Stimulated activated CD8-positive, alpha-beta memory T cell treated with anti-CD3 and anti-CD28 coated beads, Interleukin-7, amount 100 ng/mL, for 1 hour (primary cell): ENCODE data around the gene IFT122.
A peak's percentile ranks its signal among the peaks of the same experiment; 100 is the strongest.

Experiments
- DNase-seq, 2 donors: peaks; one replicate each; pipeline ENCODE4 v3.0.0-alpha.2; 2020; ENCODE audit warnings: low read depth in 2 of 2

Gene IFT122

DNA sequence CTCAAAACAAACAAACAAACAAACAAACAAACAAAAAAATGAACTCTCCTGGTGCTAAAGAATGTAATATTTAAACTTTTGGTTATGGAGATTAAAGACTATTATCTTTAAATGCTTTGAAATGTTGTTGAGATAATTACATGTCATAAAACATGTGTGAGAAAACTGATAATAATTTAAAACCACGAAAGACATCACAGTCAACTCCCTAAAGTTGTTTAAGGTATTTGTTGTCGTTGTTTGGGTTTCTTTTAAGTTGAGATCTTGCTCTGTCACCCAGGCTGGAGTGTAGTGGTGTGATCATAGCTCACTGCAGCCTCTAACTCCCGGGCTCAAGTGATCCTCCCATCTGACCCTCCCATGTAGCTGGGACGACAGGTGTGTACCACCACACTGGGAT lies 23.6 kb upstream of the IFT122 start:
- DNase-seq: no peak

GRCh38 chr3:129417326-129417725 lies 22.7 kb upstream of the IFT122 start:
- no peak for DNase-seq

- DNase-seq: no peak
These were observed 21.7 kb upstream of the IFT122 start for GRCh38 chr3:129418041-129418973.

DNA sequence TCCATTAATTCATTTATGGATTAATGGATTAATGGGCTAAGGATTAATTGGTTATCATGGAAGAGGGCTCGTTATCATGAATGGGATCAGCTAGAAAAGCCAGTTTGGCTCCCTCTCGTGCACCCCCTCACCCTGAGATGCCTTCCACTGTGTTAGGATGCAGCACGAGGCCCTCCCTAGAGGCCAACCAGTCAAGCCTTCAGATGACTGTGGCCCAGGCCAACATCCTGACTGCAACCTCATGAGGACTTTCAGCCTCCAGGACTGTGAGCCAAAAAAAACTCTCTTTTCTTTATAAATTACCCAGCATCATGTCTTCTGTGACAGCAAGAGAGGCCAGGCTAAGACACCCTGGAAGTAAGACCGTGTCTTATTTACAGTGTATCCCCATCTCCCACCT lies 20.5 kb upstream of the IFT122 start:
- DNase-seq: no peak

GRCh38 chr3:129421236-129421883 lies 18.7 kb upstream of the IFT122 start:
- DNase-seq: no peak

- no peak for DNase-seq
These were observed 17.9 kb upstream of the IFT122 start for GRCh38 chr3:129421988-129422745.

DNA sequence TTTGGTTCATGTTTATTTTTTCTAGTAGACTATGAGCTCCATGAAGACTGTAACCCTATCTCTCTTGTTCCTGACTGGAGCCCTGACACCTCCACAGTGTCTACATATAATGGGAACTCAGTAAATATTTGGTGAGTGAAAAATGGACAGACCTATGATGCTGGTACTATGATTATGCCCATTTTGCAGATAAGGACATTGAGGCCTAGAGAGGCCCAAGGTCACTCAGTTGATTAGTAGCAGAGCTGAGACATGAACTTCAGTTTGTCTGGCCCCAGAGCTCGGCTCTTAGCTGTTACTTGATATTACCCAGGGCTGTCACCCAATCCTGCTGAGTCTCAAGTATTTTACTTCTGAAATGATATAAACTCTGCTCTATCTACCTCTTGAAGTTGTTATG lies 17.1 kb upstream of the IFT122 start:
- no peak for DNase-seq

GRCh38 chr3:129424185-129424841 lies 15.7 kb upstream of the IFT122 start:
- no peak for DNase-seq

- no peak for DNase-seq
These were observed 14.8 kb upstream of the IFT122 start for GRCh38 chr3:129425213-129425612.

DNA sequence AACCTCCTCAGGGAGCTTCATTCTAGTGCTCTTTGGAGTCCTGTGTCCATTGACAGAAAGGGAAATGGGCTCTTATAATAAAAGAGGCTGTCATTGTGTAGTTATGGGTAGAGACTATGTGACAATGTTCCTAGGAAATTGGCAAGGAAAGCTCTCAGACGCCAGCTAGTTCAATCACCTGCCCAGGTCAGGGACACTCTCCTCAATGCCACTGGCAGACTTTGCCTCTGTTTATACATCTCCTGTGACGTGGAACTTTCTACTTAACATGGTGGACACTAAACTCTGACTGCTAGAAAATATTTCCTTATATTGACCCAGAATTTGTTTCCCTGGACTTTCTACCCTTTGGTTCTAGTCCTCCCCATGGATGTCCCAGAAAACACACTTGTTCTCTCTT lies 14.4 kb upstream of the IFT122 start:
- no peak for DNase-seq

DNA sequence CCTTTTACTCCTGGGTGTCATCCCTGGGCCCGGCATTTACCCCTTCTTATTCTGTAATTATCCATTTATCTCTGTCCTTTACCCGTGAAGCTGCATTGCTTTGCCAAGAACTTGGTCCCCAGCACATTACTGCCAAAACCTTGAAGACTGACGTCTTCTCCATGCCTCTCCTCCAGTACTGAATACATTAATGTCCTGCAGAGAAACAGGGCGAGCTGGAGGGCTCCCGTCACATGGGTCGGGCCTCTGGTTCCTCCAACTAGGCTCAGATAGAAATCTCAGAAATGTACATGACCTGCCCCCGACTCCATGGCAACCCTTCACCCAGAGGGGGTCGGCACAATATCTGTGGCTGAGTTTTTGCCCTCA lies 12.0 kb upstream of the IFT122 start:
- no peak for DNase-seq

DNA sequence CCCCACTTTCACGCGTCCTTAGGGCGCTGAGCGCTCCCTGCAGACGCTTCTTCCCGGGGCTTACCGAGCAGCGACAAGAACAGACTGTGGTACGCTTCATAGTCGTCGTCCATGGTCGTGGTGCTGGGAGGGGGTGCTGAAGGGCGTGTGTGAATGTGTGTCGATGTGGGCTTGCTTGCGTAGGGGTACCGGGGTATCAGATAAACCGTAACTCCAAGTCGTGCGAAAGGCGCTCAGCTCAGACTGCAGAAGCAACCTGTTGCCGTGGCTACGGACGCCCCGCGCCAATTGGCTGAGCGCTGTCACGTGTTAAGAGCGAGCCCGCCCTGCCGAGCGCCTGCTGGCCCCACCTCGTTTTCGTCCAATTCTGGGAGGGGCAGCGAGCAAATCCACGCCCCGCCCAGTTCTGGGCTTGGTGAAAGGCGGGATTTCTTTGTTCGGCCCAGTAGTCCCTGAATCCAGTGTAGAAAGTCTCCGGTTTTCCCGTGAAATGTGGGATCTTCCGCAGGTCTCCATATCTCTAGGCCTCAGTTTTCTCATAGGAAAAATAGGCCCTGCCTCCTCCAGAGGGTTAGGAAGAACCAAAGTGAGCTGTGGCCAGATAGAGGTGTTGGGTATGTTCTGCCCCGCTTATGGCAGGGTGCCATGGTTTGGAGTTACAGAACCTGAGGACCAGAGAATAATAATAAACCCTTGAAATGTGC lies 11.5 kb upstream of the IFT122 start, which contains the start of gene EFCAB12:
Gene EFCAB12, minus strand, starts transcription at position 261 of the 704 bp plus-strand sequence. Its CDS starts 148 bp downstream, at position 113.
- peak; percentile 75 to 76 for DNase-seq

- DNase-seq: no peak
These were observed 11.0 kb upstream of the IFT122 start for GRCh38 chr3:129429080-129429451.

DNA sequence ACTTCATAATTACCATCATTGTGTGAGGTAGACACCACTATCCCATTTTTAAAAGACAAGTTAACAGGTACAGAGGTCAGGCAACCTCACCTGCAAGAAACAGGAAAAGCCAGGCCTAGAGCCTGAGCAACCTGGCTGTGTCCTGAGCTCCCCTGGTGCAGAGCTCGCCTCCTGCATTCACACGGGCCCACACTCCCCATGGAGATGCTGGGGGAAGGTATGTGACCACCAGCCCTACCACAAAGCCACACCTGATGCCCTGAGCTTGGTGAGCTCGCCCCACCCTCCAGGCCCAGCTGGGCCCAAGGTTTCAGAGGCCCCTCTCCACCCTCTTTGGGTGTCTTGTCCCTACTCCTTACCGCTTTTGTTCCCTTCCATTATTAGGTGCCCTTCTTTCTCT lies 10.4 kb upstream of the IFT122 start:
- DNase-seq: no peak

DNA sequence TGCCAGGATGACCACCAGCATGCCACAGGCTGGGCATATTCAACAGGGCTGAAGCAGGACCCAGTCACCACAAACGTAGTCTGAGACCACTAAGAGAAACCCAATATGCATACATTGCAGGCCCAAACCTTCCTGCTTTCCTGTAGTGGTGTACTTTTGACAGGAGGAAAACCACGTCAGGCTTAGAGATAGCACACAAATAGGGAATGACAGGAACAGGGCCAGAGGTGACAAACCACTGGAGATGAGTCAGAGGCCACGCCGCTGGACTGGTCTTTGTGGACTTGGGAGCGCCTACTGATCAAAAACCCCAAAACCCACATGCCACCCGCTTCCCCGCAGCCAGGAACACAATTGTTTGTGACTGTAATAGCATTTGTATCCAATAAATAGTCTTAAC lies 8.0 kb upstream of the IFT122 start:
- no peak for DNase-seq

GRCh38 chr3:129432671-129433070 lies 7.4 kb upstream of the IFT122 start:
- DNase-seq: no peak

GRCh38 chr3:129433565-129433964 lies 6.5 kb upstream of the IFT122 start:
- no peak for DNase-seq

- DNase-seq: no peak
These were observed 5.9 kb upstream of the IFT122 start for GRCh38 chr3:129434140-129434539.

DNA sequence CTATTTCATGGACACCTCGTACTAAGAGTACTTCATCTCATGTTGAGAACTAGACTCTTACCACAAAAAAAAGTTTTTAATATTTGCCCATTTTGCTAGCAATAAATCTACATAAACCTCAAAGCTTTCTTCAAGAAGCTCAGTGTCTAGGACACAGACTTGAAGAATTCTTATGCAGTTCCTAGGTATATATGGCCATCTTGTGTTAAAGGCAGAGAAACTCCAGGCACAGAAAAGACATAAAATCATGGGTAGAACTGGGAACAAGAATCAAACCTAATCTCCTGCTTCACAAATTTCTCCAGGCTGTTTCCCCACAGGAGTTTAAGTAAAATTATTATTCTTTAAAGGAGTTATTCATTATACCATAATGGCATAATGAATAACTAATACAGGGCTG lies 4.7 kb upstream of the IFT122 start:
- DNase-seq: no peak

DNA sequence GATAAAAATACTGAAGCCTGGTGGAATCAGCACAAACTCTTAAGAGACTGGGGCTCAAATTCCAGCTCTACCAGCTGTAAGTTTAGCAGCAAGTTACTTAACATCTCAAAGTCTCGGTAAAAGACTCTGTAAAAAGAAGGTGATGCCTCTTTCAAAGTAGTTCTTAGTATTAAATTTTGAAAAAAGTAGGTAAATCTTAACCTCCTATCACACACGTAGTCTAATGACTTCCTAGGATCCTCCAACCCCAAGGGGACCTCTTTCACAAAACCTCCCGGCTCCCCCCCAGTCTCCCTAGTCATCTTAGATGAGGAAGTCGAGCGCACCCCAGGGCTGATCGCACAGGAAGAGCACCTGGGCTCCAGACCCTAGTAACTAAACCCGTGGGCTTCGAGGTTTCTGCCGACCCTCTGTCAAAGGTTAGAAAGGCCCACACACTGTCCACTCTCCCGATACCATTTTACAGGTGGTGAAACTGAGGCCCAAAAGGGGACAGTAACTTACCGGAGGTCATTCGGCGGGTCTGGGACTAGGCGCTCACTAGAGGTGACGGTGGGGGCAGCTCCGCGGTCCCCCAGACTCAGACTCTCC lies 703 bp upstream of the IFT122 start:
- peak in 1 of 2 donors; percentile 5 for DNase-seq

DNA sequence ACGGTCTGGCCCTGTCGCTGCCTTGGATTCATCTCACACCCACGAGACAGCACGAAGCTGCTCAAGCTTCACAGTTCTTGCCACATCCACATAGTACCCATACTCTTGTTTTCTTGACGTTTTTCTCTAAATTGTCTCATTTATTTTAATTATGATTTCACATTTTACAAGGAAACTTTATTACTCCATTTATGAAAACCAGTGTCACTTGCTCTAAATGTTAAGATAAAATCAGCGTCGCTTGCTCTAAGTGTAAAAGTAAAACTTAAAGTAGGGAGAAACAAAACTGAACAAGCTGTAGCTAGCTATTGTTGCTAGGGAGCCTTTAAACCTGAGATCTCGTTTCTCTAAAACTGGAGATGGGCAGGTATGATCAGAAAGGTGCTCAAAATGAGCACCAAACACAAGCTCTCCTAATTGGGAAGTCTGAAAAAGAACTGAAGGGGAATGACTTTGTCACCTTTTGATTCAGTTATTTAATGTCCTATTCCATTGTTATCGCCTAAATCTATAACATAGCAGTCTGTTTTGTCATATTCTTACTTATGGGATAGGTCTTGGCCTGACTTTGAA lies 680 bp downstream of the IFT122 start:
- DNase-seq: no peak
